ENCODE data around the gene P2RY2. TPM values are rescaled to one million over a fixed set of nuclear protein-coding genes. Genes with fewer than 3 reads are reported as not detected.

Gene P2RY2
- total and polyA plus RNA-seq, 12 donors = 7.1 to 37.5 (median 11.1) TPM

DNA sequence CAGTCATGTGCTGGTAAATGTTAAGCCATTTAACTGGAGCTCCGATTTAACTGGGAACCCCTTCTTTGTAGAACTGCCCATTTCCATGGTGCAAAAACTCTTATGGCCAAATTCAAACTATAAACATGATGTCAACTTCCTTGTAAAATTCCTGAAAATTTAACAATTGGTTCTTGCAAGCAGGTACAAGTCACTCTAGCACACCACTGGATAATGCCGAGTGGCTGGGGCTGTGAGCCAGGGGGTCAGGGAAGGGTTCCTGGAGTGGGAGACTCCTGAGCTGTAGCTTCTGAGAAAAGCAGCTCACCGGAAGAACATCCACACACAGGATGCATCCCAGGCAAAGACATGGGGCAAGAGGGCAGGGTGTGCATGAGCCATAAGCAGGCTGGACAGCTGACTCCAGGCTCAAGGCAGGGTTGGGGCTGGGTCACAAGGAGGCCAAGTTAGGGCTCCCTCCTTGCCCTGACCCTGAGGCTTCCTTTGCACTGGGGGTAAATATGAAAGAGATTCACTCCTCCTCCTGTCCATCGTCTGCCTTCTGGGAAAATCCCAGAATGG is 18.2 kb downstream of the P2RY2 start:
- DNase-seq (no peak), ATAC-seq (no peak)
- TF ChIP-seq, protein P1, sequence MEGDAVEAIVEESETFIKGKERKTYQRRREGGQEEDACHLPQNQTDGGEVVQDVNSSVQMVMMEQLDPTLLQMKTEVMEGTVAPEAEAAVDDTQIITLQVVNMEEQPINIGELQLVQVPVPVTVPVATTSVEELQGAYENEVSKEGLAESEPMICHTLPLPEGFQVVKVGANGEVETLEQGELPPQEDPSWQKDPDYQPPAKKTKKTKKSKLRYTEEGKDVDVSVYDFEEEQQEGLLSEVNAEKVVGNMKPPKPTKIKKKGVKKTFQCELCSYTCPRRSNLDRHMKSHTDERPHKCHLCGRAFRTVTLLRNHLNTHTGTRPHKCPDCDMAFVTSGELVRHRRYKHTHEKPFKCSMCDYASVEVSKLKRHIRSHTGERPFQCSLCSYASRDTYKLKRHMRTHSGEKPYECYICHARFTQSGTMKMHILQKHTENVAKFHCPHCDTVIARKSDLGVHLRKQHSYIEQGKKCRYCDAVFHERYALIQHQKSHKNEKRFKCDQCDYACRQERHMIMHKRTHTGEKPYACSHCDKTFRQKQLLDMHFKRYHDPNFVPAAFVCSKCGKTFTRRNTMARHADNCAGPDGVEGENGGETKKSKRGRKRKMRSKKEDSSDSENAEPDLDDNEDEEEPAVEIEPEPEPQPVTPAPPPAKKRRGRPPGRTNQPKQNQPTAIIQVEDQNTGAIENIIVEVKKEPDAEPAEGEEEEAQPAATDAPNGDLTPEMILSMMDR (IDR thresholded peaks at IDR 0.05) = no peak
- H3K4me1 ChIP-seq = peaks cover 25 to 78% (median 67%) of the 10 kb centered on the region in 9 donors
- H3K36me3 ChIP-seq = peaks cover 0 to 15% (median 0%) of the 10 kb centered on the region in 9 donors
- intact Hi-C loops (cut with DNase I) = loop anchor here in 5 of 10 donors (2.0 to 10.0 kb wide), 6 partner anchors 49 to 514 kb away; no protein-coding TSS in a partner anchor
- no peaks in the 10 kb centered on the region for H3K9me3 ChIP-seq
- H3K4me3 ChIP-seq = no peak overlapping the region
- H3K27me3 ChIP-seq = no peaks in the 10 kb centered on the region
- peak overlapping the region in 9 of 10 donors; percentile 57 to 90 (median 80) for H3K27ac ChIP-seq
- 64 to 78% methylated on average over 4 of the region's 4 CpGs for WGBS, 2 donors

DNA sequence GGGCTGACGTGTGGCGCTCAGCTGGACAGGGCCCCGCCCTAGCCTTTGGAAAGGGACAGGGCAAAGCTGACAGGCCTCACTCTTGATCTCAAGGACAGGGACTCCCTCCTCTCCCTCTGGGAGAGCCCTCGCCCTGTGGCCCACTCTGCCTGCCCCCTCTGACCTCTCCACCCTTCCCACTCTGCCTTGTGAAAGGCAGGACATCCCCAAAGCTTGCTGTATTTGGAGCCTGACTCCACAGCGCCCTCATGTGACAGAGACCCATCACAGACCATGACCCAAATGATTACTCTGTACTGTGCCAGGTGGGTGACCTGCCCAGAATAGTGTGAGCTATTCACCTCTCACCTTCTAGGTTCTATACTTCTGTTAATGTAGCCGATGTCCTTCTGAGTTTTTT is 18.8 kb downstream of the P2RY2 start:
- peaks cover 25 to 84% (median 72%) of the 10 kb centered on the region in 9 donors for H3K4me1 ChIP-seq
- DNase-seq = peak; percentile 54 to 69

DNA sequence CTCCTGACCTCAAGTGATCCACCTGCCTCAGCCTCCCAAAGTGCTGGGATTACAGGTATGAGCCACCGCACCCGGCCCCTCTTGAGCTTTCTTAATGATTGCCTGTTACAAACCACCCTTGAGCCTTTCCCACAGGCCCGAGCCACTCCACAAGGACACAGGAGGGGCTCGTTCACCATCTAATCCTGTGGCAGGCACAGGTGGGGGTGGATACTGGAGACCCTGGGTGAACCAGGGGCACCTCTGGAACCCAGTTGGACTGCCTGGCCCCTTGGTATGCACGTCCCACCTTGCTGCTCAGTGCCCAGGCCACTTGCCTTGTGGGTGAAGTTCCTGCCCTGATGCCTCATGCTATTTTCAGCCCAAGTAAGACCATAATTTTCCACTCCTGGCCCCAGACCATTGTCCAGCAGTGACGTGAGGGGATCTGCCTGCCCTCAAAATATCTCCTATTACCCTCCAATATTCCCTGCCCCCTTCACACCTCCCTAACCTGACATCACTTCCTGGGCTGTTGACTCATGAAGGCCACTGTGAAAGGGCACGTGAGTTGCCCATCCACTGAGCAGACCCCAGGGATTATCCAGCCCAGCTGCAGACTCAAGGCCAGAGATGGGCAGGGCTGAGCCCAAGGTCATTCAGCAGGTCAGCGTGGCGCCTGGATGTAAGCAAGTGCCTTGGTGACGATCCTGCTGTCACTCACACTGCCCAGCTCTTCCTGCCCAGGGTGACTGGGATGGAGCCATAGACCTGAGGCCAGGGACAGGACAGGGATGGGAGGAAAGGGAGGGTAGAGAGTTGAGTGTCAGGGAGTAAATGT is 19.6 kb downstream of the P2RY2 start:
- ATAC-seq (peak in 6 of 8 donors; percentile 21 to 63 (median 47)), DNase-seq (peak in 1 of 2 donors; percentile 69)
- intact Hi-C loops (cut with DNase I) = loop anchor here in 5 of 10 donors (1.0 to 10.0 kb wide), 7 partner anchors 19 to 515 kb away; partner anchors contain the start of gene P2RY2 (in 1 of the 5)
- Histone ChIP-seq H3K4me3 (no peak overlapping the region), H3K4me1 (peaks cover 33 to 92% (median 80%) of the 10 kb centered on the region in 9 donors), H3K36me3 (peaks cover 0 to 15% (median 0%) of the 10 kb centered on the region in 9 donors), H3K27me3 (no peaks in the 10 kb centered on the region), H3K27ac (peak overlapping the region; percentile 18 to 90 (median 78)), H3K9me3 (no peaks in the 10 kb centered on the region)
- TF ChIP-seq, protein P1 (IDR thresholded peaks at IDR 0.05) = no peak
- 63 to 66% methylated on average over 10 of the region's 10 CpGs for WGBS, 2 donors

More for the DNA sequence above, 18.8 kb downstream of the P2RY2 start:
- no peaks in the 10 kb centered on the region for H3K27me3 ChIP-seq
- ATAC-seq = peak in 6 of 8 donors; percentile 7 to 52 (median 36)
- peak overlapping the region in 9 of 10 donors; percentile 57 to 90 (median 80) for H3K27ac ChIP-seq
- intact Hi-C loops (cut with DNase I) = loop anchor here in 5 of 10 donors (1.0 to 10.0 kb wide), 7 partner anchors 19 to 515 kb away; partner anchors contain the start of gene P2RY2 (in 1 of the 5)
- TF ChIP-seq, protein P1 (IDR thresholded peaks at IDR 0.05) = peak; percentile 34 to 75 (median 66)
- H3K4me3 ChIP-seq = no peak overlapping the region
- 60 to 63% methylated on average over 5 to 6 of the region's 6 CpGs for WGBS, 2 donors
- no peaks in the 10 kb centered on the region for H3K9me3 ChIP-seq
- peaks cover 0 to 15% (median 0%) of the 10 kb centered on the region in 9 donors for H3K36me3 ChIP-seq

DNA sequence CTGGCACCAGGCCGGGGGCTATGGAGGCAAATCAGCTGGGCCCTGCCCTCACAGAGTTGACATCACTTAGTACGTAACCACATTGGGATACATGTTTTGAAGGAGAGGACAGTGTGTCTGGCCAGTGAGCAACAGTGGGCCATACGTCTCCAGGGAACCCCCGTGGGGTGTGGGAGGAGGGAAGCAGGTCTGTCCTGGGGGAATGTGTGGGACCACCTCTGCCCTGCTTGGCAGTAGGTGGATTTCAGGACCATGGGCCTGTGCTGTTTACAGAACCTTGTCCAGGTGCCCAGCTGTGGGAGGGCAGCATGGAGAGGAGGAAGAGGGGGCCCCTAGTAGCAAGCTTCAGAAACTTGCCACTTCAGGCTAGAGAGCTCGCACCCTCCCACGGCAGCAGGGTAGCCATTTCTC is 21.0 kb downstream of the P2RY2 start:
- H3K27me3 ChIP-seq = no peaks in the 10 kb centered on the region
- no peaks in the 10 kb centered on the region for H3K9me3 ChIP-seq
- intact Hi-C loops (cut with DNase I) = loop anchor here in 3 of 10 donors (5.0 to 10.0 kb wide), 4 partner anchors 52 to 517 kb away; no protein-coding TSS in a partner anchor
- 81 to 90% methylated on average over 6 of the region's 6 CpGs for WGBS, 2 donors
- DNase-seq (no peak), ATAC-seq (no peak)
- H3K27ac ChIP-seq = peak overlapping the region in 9 of 10 donors; percentile 72 to 90 (median 82)
- no peak overlapping the region for H3K4me3 ChIP-seq
- H3K36me3 ChIP-seq = peaks cover 0 to 14% (median 0%) of the 10 kb centered on the region in 9 donors
- H3K4me1 ChIP-seq = peaks cover 36 to 84% (median 70%) of the 10 kb centered on the region in 9 donors
- TF ChIP-seq, protein P1 (IDR thresholded peaks at IDR 0.05) = no peak
